Stimulated activated naive B cell treated with anti-CD40 and anti-IgM and Interleukin-4, amounts not matched to agents 10 μg/mL and 1 μg/mL and 100 μg/mL, for 72 hours (primary cell): ENCODE data around the gene NKAPL.

Experiments used
- ATAC-seq, 2 donors: fragments of 150-1000 bp; cut with Tn5 transposase; replicated peaks; 2 replicates each; pipeline ENCODE4 v1.10.0; 2021; ENCODE audit warnings: moderate library complexity in 1 of 2
- DNase-seq: peaks from one replicate; pipeline ENCODE4 v3.0.0; 2021
- H3K27ac Mint-ChIP-seq: one replicate; pipeline ENCODE4 v1.8.0; 2022; ENCODE audit warnings: mild to moderate bottlenecking, mixed read lengths
- H3K27me3 Mint-ChIP-seq, 2 donors: one replicate each; pipeline ENCODE4 v1.8.0; 2022; ENCODE audit warnings: mixed read lengths in 2 of 2
- H3K36me3 Mint-ChIP-seq, 2 donors: one replicate each; pipeline ENCODE4 v1.8.0; 2022; ENCODE audit warnings: mixed read lengths in 2 of 2, mild to moderate bottlenecking in 1 of 2
- H3K4me1 Mint-ChIP-seq, 2 donors: one replicate each; pipeline ENCODE4 v1.8.0; 2022; ENCODE audit warnings: mixed read lengths in 2 of 2, mild to moderate bottlenecking in 1 of 2
- H3K4me3 Mint-ChIP-seq, 2 donors: one replicate each; pipeline ENCODE4 v1.8.0; 2022; ENCODE audit warnings: mild to moderate bottlenecking in 2 of 2, mixed read lengths in 2 of 2, moderate library complexity in 1 of 2
- H3K9me3 Mint-ChIP-seq, 2 donors: one replicate each; pipeline ENCODE4 v1.8.0; 2022; ENCODE audit warnings: mixed read lengths in 2 of 2, mild to moderate bottlenecking in 1 of 2

Gene NKAPL

GRCh38 chr6:28225056-28225834 lies 33.9 kb upstream of the NKAPL start, which contains the start of gene ZSCAN9:
TSS of gene ZSCAN9 (plus strand) at chr6:28225275. CDS start at chr6:28227085, 1,810 bp downstream.
- Mint-ChIP-seq H3K4me3 (peak within 1 kb of the TSS; percentile 90 to 93), H3K27me3 (peaks cover 7 to 16% of the 10 kb centered on the region in 2 donors), H3K36me3 (peaks cover 20 to 27% of the 10 kb centered on the region in 2 donors), H3K9me3 (no peaks in the 10 kb centered on the region), H3K27ac (peak within 1 kb of the TSS; percentile 92), H3K4me1 (peaks cover 18 to 28% of the 10 kb centered on the region in 2 donors)
- ATAC-seq (peak; percentile 98), DNase-seq (peak; percentile 70)

GRCh38 chr6:28226460-28226859 lies 32.6 kb upstream of the NKAPL start:
- Mint-ChIP-seq H3K9me3 (no peaks in the 10 kb centered on the region), H3K27ac (no peak overlapping the region), H3K4me1 (peaks cover 18 to 28% of the 10 kb centered on the region in 2 donors), H3K36me3 (peaks cover 29 to 37% of the 10 kb centered on the region in 2 donors), H3K4me3 (no peak overlapping the region), H3K27me3 (peaks cover 0 to 9% of the 10 kb centered on the region in 2 donors)
- ATAC-seq (no peak), DNase-seq (no peak)

GRCh38 chr6:28232785-28233184 lies 26.3 kb upstream of the NKAPL start:
- Mint-ChIP-seq H3K27ac (no peak overlapping the region), H3K4me3 (no peak overlapping the region), H3K4me1 (peaks cover 5 to 7% of the 10 kb centered on the region in 2 donors), H3K36me3 (peaks cover 59 to 78% of the 10 kb centered on the region in 2 donors), H3K27me3 (no peaks in the 10 kb centered on the region), H3K9me3 (peaks cover 2 to 6% of the 10 kb centered on the region in 2 donors)
- no peak for ATAC-seq
- DNase-seq: no peak

- no peak for ATAC-seq
- H3K27ac Mint-ChIP-seq: no peak overlapping the region
Measured at GRCh38 chr6:28235912-28236452, 23.1 kb upstream of the NKAPL start.

GRCh38 chr6:28239636-28240035 lies 19.5 kb upstream of the NKAPL start:
- Mint-ChIP-seq H3K27ac (no peak overlapping the region), H3K36me3 (peaks cover 29 to 59% of the 10 kb centered on the region in 2 donors), H3K9me3 (peaks cover 0 to 2% of the 10 kb centered on the region in 2 donors), H3K4me1 (peaks cover 9 to 14% of the 10 kb centered on the region in 2 donors), H3K27me3 (no peaks in the 10 kb centered on the region), H3K4me3 (no peak overlapping the region)
- no peak for DNase-seq
- no peak for ATAC-seq

More at GRCh38 chr6:28235912-28236452, 23.1 kb upstream of the NKAPL start:
- Mint-ChIP-seq H3K27me3 (no peaks in the 10 kb centered on the region), H3K4me1 (peaks cover 2 to 6% of the 10 kb centered on the region in 2 donors), H3K9me3 (peaks cover 4 to 6% of the 10 kb centered on the region in 2 donors), H3K36me3 (peaks cover 45 to 72% of the 10 kb centered on the region in 2 donors), H3K4me3 (no peak overlapping the region)
- DNase-seq: no peak

- H3K4me1 Mint-ChIP-seq: peaks cover 11 to 14% of the 10 kb centered on the region in 2 donors
- H3K4me3 Mint-ChIP-seq: no peak overlapping the region
- ATAC-seq (no peak), DNase-seq (no peak)
- H3K27ac Mint-ChIP-seq: no peak overlapping the region
- peaks cover 27 to 60% of the 10 kb centered on the region in 2 donors for H3K36me3 Mint-ChIP-seq
- peaks cover 0 to 2% of the 10 kb centered on the region in 2 donors for H3K9me3 Mint-ChIP-seq
- H3K27me3 Mint-ChIP-seq: no peaks in the 10 kb centered on the region
Measured at GRCh38 chr6:28240471-28240870, 18.6 kb upstream of the NKAPL start.

GRCh38 chr6:28243946-28244345 lies 15.2 kb upstream of the NKAPL start:
- no peak overlapping the region for H3K4me3 Mint-ChIP-seq
- H3K36me3 Mint-ChIP-seq: peaks cover 43 to 69% of the 10 kb centered on the region in 2 donors
- no peaks in the 10 kb centered on the region for H3K9me3 Mint-ChIP-seq
- H3K4me1 Mint-ChIP-seq: peaks cover 10 to 13% of the 10 kb centered on the region in 2 donors
- ATAC-seq (no peak), DNase-seq (no peak)
- no peak overlapping the region for H3K27ac Mint-ChIP-seq
- H3K27me3 Mint-ChIP-seq: no peaks in the 10 kb centered on the region

- no peaks in the 10 kb centered on the region for H3K9me3 Mint-ChIP-seq
- ATAC-seq (no peak), DNase-seq (no peak)
- H3K27me3 Mint-ChIP-seq: no peaks in the 10 kb centered on the region
- no peak overlapping the region for H3K27ac Mint-ChIP-seq
- no peak overlapping the region for H3K4me3 Mint-ChIP-seq
- H3K4me1 Mint-ChIP-seq: peaks cover 12 to 19% of the 10 kb centered on the region in 2 donors
- peaks cover 46 to 59% of the 10 kb centered on the region in 2 donors for H3K36me3 Mint-ChIP-seq
Measured at GRCh38 chr6:28245206-28245941, 13.7 kb upstream of the NKAPL start.

GRCh38 chr6:28248916-28249315 lies 10.2 kb upstream of the NKAPL start:
- Mint-ChIP-seq H3K9me3 (no peaks in the 10 kb centered on the region), H3K4me1 (peaks cover 14 to 29% of the 10 kb centered on the region in 2 donors), H3K27ac (no peak overlapping the region), H3K36me3 (peaks cover 46 to 52% of the 10 kb centered on the region in 2 donors), H3K27me3 (no peaks in the 10 kb centered on the region), H3K4me3 (no peak overlapping the region)
- ATAC-seq (no peak), DNase-seq (no peak)

- DNase-seq: no peak
- H3K27me3 Mint-ChIP-seq: no peaks in the 10 kb centered on the region
- no peaks in the 10 kb centered on the region for H3K9me3 Mint-ChIP-seq
- no peak overlapping the region for H3K27ac Mint-ChIP-seq
- peaks cover 12 to 29% of the 10 kb centered on the region in 2 donors for H3K4me1 Mint-ChIP-seq
- H3K4me3 Mint-ChIP-seq: peak overlapping the region; percentile 62
- ATAC-seq: no peak
- H3K36me3 Mint-ChIP-seq: peaks cover 34% of the 10 kb centered on the region in 2 donors
Measured at GRCh38 chr6:28250747-28251146, 8.3 kb upstream of the NKAPL start.

- Mint-ChIP-seq H3K9me3 (no peaks in the 10 kb centered on the region), H3K4me3 (peak overlapping the region; percentile 99), H3K36me3 (peaks cover 26 to 28% of the 10 kb centered on the region in 2 donors), H3K4me1 (peaks cover 12 to 29% of the 10 kb centered on the region in 2 donors), H3K27ac (peak overlapping the region; percentile 94), H3K27me3 (no peaks in the 10 kb centered on the region)
- DNase-seq: peak; percentile 16
- ATAC-seq: peak; percentile 66 to 69
Measured at GRCh38 chr6:28251661-28252008, 7.5 kb upstream of the NKAPL start.

GRCh38 chr6:28252009-28252975 lies 6.8 kb upstream of the NKAPL start, which contains the start of gene ZKSCAN4:
TSS of gene ZKSCAN4 (minus strand) at chr6:28252269. CDS start at chr6:28251980, 289 bp downstream.
- Mint-ChIP-seq H3K36me3 (peaks cover 19 to 23% of the 10 kb centered on the region in 2 donors), H3K4me1 (peaks cover 12 to 29% of the 10 kb centered on the region in 2 donors), H3K4me3 (peak within 1 kb of the TSS; percentile 99), H3K27me3 (no peaks in the 10 kb centered on the region), H3K27ac (peak within 1 kb of the TSS; percentile 94), H3K9me3 (no peaks in the 10 kb centered on the region)
- DNase-seq: peak; percentile 80
- ATAC-seq: peak; percentile 94 to 96

GRCh38 chr6:28254121-28254519 lies 5.0 kb upstream of the NKAPL start:
- peaks cover 3 to 7% of the 10 kb centered on the region in 2 donors for H3K9me3 Mint-ChIP-seq
- ATAC-seq: peak; percentile 32 to 51
- no peak for DNase-seq
- H3K4me3 Mint-ChIP-seq: no peak overlapping the region
- peaks cover 13 to 32% of the 10 kb centered on the region in 2 donors for H3K4me1 Mint-ChIP-seq
- H3K27me3 Mint-ChIP-seq: peaks cover 0 to 7% of the 10 kb centered on the region in 2 donors
- peaks cover 11 to 12% of the 10 kb centered on the region in 2 donors for H3K36me3 Mint-ChIP-seq
- H3K27ac Mint-ChIP-seq: no peak overlapping the region
